Left lung (tissue), 10 donors: ENCODE results near the gene NXPH4. TPM values are rescaled to one million over a fixed set of nuclear protein-coding genes. Genes with fewer than 3 reads are reported as not detected.

Experiments
- ATAC-seq: fragments of 200-7000 bp; cut with Tn5 transposase; one replicate; pipeline ENCODE4 v1.9.1; 2020; ENCODE audit warnings: moderate library complexity
- DNase-seq, 4 donors: peaks; one replicate each; pipeline ENCODE4 v3.0.0-alpha.2; 2013 to 2020
- H3K27ac ChIP-seq, 2 donors: fragments of 200-600 bp; sonication (generic) in 1 of 2; one replicate each; pipeline versions ENCODE4 v1.5.0 to v1.8.0; 2020 to 2021
- H3K27me3 ChIP-seq, 2 donors: fragments of 200-600 bp; sonication (generic) in 1 of 2; one replicate each; pipeline versions ENCODE4 v1.5.0 to v1.8.0; 2020 to 2021
- H3K36me3 ChIP-seq, 2 donors: fragments of 200-600 bp; sonication (generic) in 1 of 2; one replicate each; pipeline versions ENCODE4 v1.5.0 to v1.8.0; 2020 to 2021
- H3K4me1 ChIP-seq, 2 donors: fragments of 200-600 bp; one replicate each; pipeline ENCODE4 v1.8.0; 2021
- H3K4me3 ChIP-seq, 2 donors: fragments of 200-600 bp; sonication (generic) in 1 of 2; one replicate each; pipeline versions ENCODE4 v1.5.0 to v1.8.0; 2020 to 2021; ENCODE audit warnings: mild to moderate bottlenecking in 1 of 2
- H3K9me3 ChIP-seq, 2 donors: fragments of 200-600 bp; sonication (generic) in 1 of 2; one replicate each; pipeline versions ENCODE4 v1.5.0 to v1.8.0; 2020 to 2021
- intact Hi-C, 2 donors: fragments of 100-400 bp; cut with DNase I; formaldehyde crosslinking; loops; one replicate each; pipeline versions ENCODE4 v1.11.2 to v1.14.2; 2022
- polyA plus RNA-seq, 6 donors: library from polyadenylated mRNA; unstranded; fragments of 120-200 nt; gene quantifications; one replicate each; pipeline ENCODE4 v1.2.1, GENCODE V29; 2013; ENCODE audit not compliant: insufficient read length in 6 of 6
- total RNA-seq, 2 donors: library from RNA; stranded (reverse); fragmentation: NEBNext Ultra II Directional; extraction: Animal tissue kit (Norgen Biotek cat#: 25700); gene quantifications; one replicate each; pipeline ENCODE4 v1.2.1, GENCODE V29; 2021
- TF ChIP-seq, protein P1 (sequence below), 2 donors: fragments of 200-600 bp; sonication (generic) in 1 of 2; IDR thresholded peaks; one replicate each; pipeline versions ENCODE4 v1.5.0 to v1.8.0; 2021; ENCODE audit warnings: antibody characterized with exemption in 2 of 2
- donor health status: DM: no; HTN: yes; CAD: no.
- donor health status: DM: no; HTN: no; CAD: no.

The NXPH4 gene
- total and polyA plus RNA-seq, 8 donors, result 0.67 to 1.7 (median 1.1) TPM

GRCh38 chr12:57231276-57232021, 14.9 kb downstream of the NXPH4 start:
- intact Hi-C loops, result no loop called here
- Histone ChIP-seq H3K4me3 (peak overlapping the region in 1 of 2 donors; percentile 72), H3K27me3 (peaks cover 12 to 29% of the 10 kb centered on the region in 2 donors), H3K4me1 (peaks cover 0 to 57% of the 10 kb centered on the region in 2 donors), H3K27ac (no peak overlapping the region), H3K36me3 (peaks cover 0 to 43% of the 10 kb centered on the region in 2 donors), H3K9me3 (no peaks in the 10 kb centered on the region)
- TF ChIP-seq, protein P1, sequence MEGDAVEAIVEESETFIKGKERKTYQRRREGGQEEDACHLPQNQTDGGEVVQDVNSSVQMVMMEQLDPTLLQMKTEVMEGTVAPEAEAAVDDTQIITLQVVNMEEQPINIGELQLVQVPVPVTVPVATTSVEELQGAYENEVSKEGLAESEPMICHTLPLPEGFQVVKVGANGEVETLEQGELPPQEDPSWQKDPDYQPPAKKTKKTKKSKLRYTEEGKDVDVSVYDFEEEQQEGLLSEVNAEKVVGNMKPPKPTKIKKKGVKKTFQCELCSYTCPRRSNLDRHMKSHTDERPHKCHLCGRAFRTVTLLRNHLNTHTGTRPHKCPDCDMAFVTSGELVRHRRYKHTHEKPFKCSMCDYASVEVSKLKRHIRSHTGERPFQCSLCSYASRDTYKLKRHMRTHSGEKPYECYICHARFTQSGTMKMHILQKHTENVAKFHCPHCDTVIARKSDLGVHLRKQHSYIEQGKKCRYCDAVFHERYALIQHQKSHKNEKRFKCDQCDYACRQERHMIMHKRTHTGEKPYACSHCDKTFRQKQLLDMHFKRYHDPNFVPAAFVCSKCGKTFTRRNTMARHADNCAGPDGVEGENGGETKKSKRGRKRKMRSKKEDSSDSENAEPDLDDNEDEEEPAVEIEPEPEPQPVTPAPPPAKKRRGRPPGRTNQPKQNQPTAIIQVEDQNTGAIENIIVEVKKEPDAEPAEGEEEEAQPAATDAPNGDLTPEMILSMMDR (IDR thresholded peaks at IDR 0.05), result no peak
- DNase-seq (peak in 1 of 4 donors; percentile 59), ATAC-seq (no peak)

DNA sequence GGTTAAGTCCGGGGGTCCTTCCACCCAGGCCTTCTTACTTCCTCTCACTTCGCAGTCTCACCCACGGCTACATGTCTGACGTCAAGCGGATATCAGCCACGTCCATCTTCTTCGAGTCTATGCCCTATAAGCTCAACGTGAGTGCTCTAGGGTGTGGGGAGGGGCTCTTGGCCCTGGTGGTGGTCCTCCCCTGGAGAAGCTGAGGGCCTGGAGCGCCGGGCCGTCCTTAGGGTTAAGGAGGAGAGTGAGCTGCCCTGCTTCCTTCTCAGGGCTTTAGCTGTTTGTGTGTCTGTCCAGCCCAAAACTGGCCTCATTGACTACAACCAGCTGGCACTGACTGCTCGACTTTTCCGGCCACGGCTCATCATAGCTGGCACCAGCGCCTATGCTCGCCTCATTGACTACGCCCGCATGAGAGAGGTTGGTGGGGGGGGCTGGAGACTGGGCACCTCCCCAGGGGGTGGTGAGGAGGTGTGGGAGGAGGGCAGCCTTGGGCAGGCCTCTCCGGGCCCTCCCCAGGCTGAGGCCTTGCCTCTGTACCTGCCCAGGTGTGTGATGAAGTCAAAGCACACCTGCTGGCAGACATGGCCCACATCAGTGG, 15.7 kb downstream of the NXPH4 start:
- TF ChIP-seq, protein P1 (IDR thresholded peaks at IDR 0.05), result no peak
- intact Hi-C loops, result no loop called here

GRCh38 chr12:57233357-57234232, 17.0 kb downstream of the NXPH4 start:
- intact Hi-C loops, result no loop called here
- Histone ChIP-seq H3K4me3 (no peak overlapping the region), H3K4me1 (peaks cover 8 to 64% of the 10 kb centered on the region in 2 donors), H3K36me3 (peaks cover 0 to 43% of the 10 kb centered on the region in 2 donors), H3K9me3 (no peaks in the 10 kb centered on the region), H3K27ac (no peak overlapping the region), H3K27me3 (peaks cover 17 to 37% of the 10 kb centered on the region in 2 donors)
- peak in 1 of 4 donors; percentile 64 for DNase-seq
- ATAC-seq, result no peak
- TF ChIP-seq, protein P1 (IDR thresholded peaks at IDR 0.05), result no peak

More for the DNA sequence above, 15.7 kb downstream of the NXPH4 start:
- no peak overlapping the region for H3K4me3 ChIP-seq
- DNase-seq (peak in 1 of 4 donors; percentile 53), ATAC-seq (no peak)
- H3K27me3 ChIP-seq, result peaks cover 7 to 29% of the 10 kb centered on the region in 2 donors
- H3K4me1 ChIP-seq, result peaks cover 0 to 51% of the 10 kb centered on the region in 2 donors
- H3K9me3 ChIP-seq, result no peaks in the 10 kb centered on the region
- peaks cover 0 to 43% of the 10 kb centered on the region in 2 donors for H3K36me3 ChIP-seq
- H3K27ac ChIP-seq, result no peak overlapping the region

- peaks cover 0 to 43% of the 10 kb centered on the region in 2 donors for H3K36me3 ChIP-seq
- H3K27me3 ChIP-seq, result peaks cover 17 to 43% of the 10 kb centered on the region in 2 donors
- no peaks in the 10 kb centered on the region for H3K9me3 ChIP-seq
- ATAC-seq, result no peak
- no peak overlapping the region for H3K4me3 ChIP-seq
- intact Hi-C loops, result no loop called here
- H3K27ac ChIP-seq, result no peak overlapping the region
- peak in 1 of 4 donors; percentile 7 for DNase-seq
- peaks cover 12 to 64% of the 10 kb centered on the region in 2 donors for H3K4me1 ChIP-seq
- TF ChIP-seq, protein P1 (IDR thresholded peaks at IDR 0.05), result no peak
Observed at GRCh38 chr12:57234233-57234570, 17.6 kb downstream of the NXPH4 start.
